SU-DHL-6 (cell line): ENCODE results near the gene GPATCH2.

Source experiments
- H2AFZ ChIP-seq: fragments of 200-600 bp; sonication (generic); 2 replicates; pipeline ENCODE4 v1.6.1; 2014; ENCODE audit warnings: low read depth, mild to moderate bottlenecking, moderate library complexity, mixed read lengths, antibody characterized with exemption, low read length; ENCODE audit not compliant: severe bottlenecking
- H3F3A ChIP-seq: fragments of 200-600 bp; shearing (Covaris generic); 2 replicates; pipeline ENCODE4 v1.6.0; 2016; ENCODE audit warnings: antibody characterized with exemption, mild to moderate bottlenecking; ENCODE audit not compliant: insufficient read depth
- H3K27ac ChIP-seq: fragments of 200-600 bp; sonication (generic); 2 replicates; pipeline ENCODE4 v1.5.1; 2016; ENCODE audit warnings: low read depth, mild to moderate bottlenecking, low read length, moderate library complexity, mixed read lengths
- H3K27me3 ChIP-seq: fragments of 200-600 bp; sonication (generic), shearing (Covaris generic); 2 replicates; pipeline ENCODE4 v1.6.0; 2014; ENCODE audit warnings: mild to moderate bottlenecking, low read length
- H3K36me3 ChIP-seq: fragments of 200-600 bp; sonication (generic); 2 replicates; pipeline ENCODE4 v1.6.1; 2014; ENCODE audit warnings: mild to moderate bottlenecking, low read length, mixed read lengths
- H3K4me2 ChIP-seq: fragments of 300-600, 200-600 bp; shearing (Covaris generic), sonication (generic); 2 replicates; pipeline ENCODE4 v1.6.0; 2014; ENCODE audit warnings: low read length, low read depth, mild to moderate bottlenecking; ENCODE audit not compliant: poor library complexity, severe bottlenecking
- H3K4me3 ChIP-seq: fragments of 200-600 bp; sonication (generic); 2 replicates; pipeline ENCODE4 v1.5.1; 2014; ENCODE audit warnings: antibody characterized with exemption, low read length, mild to moderate bottlenecking, mixed read lengths; ENCODE audit not compliant: insufficient read depth, poor library complexity, severe bottlenecking
- H3K79me2 ChIP-seq: fragments of 200-600 bp; sonication (generic); 2 replicates; pipeline ENCODE4 v1.6.1; 2014; ENCODE audit warnings: mild to moderate bottlenecking, low read length, moderate library complexity; ENCODE audit not compliant: insufficient read depth
- H3K9ac ChIP-seq: fragments of 200-600 bp; sonication (generic); 2 replicates; pipeline ENCODE4 v1.7.0; 2014; ENCODE audit warnings: mild to moderate bottlenecking, low read length
- H3K9me2 ChIP-seq: fragments of 200-600 bp; sonication (generic); replicated peaks from 2 replicates; pipeline ENCODE4 v1.6.1; 2014; ENCODE audit warnings: low read length; ENCODE audit not compliant: insufficient read depth
- H3K9me3 ChIP-seq: fragments of 200-600 bp; sonication (generic); 2 replicates; pipeline ENCODE4 v1.6.1; 2014; ENCODE audit warnings: low read length, mixed read lengths; ENCODE audit not compliant: insufficient read depth
- H4K20me1 ChIP-seq: fragments of 200-600 bp; sonication (generic); 2 replicates; pipeline ENCODE4 v1.6.1; 2014; ENCODE audit warnings: low read depth, mild to moderate bottlenecking, antibody characterized with exemption, low read length, moderate library complexity, mixed read lengths
- EZH2phosphoT487 ChIP-seq: fragments of 200-600 bp; sonication (generic), shearing (Covaris generic); conservative IDR thresholded peaks from 2 replicates; pipeline ENCODE4 v1.6.1; 2018; ENCODE audit warnings: mild to moderate bottlenecking, antibody characterized with exemption, low read length, moderate library complexity, mixed read lengths
- TF ChIP-seq, protein P1 (sequence below): fragments of 200-600 bp; sonication (generic); IDR thresholded peaks from one replicate; pipeline ENCODE4 v1.5.1; 2017; ENCODE audit warnings: antibody characterized with exemption, mild to moderate bottlenecking, low read length, moderate library complexity; ENCODE audit not compliant: insufficient read depth, poor library complexity, severe bottlenecking

The GPATCH2 gene

DNA sequence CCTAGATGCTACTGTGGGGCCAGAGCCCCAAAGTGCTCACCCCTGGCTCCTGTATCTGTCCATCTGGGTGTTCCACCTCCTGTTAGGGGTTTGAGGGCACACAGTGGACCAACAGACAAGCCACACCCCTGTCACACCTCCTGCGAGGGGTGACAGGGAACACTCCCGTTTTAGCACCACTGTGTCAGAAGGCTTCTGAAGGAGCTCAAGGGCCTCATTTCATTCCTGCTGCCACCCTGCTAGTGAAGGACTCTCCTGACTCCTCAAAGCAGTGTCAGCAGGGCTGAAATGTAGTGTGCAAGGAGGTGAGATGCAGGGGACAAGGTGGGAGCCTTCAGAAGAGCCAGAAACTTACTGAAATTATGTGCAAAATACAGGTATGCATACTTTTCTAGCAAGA is 174.6 kb downstream of the GPATCH2 start:
- H3K27ac ChIP-seq, result no peak overlapping the region
- H3K9me2 ChIP-seq, result no peaks in the 10 kb centered on the region
- H3F3A ChIP-seq, result no peaks in the 10 kb centered on the region
- no peaks in the 10 kb centered on the region for H3K36me3 ChIP-seq
- H3K4me2 ChIP-seq, result no peak overlapping the region
- H3K27me3 ChIP-seq, result no peaks in the 10 kb centered on the region
- TF ChIP-seq EZH2phosphoT487, result no peak
- TF ChIP-seq, protein P1, sequence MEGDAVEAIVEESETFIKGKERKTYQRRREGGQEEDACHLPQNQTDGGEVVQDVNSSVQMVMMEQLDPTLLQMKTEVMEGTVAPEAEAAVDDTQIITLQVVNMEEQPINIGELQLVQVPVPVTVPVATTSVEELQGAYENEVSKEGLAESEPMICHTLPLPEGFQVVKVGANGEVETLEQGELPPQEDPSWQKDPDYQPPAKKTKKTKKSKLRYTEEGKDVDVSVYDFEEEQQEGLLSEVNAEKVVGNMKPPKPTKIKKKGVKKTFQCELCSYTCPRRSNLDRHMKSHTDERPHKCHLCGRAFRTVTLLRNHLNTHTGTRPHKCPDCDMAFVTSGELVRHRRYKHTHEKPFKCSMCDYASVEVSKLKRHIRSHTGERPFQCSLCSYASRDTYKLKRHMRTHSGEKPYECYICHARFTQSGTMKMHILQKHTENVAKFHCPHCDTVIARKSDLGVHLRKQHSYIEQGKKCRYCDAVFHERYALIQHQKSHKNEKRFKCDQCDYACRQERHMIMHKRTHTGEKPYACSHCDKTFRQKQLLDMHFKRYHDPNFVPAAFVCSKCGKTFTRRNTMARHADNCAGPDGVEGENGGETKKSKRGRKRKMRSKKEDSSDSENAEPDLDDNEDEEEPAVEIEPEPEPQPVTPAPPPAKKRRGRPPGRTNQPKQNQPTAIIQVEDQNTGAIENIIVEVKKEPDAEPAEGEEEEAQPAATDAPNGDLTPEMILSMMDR, result no peak
- no peaks in the 10 kb centered on the region for H3K9me3 ChIP-seq
- no peak overlapping the region for H2AFZ ChIP-seq
- H3K4me3 ChIP-seq, result no peak overlapping the region
- H3K9ac ChIP-seq, result no peak overlapping the region
- no peaks in the 10 kb centered on the region for H4K20me1 ChIP-seq
- no peaks in the 10 kb centered on the region for H3K79me2 ChIP-seq

DNA sequence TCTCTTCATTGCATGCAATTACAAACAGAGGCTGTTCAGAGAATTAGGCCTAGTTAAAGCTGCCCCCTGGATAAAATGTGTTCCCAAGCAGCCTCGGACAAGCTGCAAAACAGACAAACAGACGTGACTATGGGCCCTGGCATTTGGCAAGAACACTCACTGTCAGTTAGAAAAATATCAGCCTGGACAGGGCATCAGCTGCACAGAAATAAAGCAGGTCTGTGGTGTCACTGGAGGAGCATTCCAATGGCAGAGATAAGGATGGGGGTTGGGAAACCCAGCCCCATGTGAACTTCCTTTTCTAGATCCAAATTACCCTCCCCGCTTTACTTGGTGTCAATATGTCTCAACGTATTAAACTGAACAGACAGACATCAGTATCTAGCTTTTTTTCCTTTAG is 177.1 kb downstream of the GPATCH2 start:
- Histone ChIP-seq H3K9me3 (no peaks in the 10 kb centered on the region), H4K20me1 (no peaks in the 10 kb centered on the region), H3K9me2 (no peaks in the 10 kb centered on the region), H3K4me3 (no peak overlapping the region), H3K9ac (no peak overlapping the region), H3K36me3 (no peaks in the 10 kb centered on the region), H3K4me2 (no peak overlapping the region), H3F3A (no peaks in the 10 kb centered on the region), H2AFZ (no peak overlapping the region), H3K27ac (no peak overlapping the region), H3K79me2 (no peaks in the 10 kb centered on the region), H3K27me3 (no peaks in the 10 kb centered on the region)
- TF ChIP-seq, protein P1, result no peak
- TF ChIP-seq EZH2phosphoT487, result no peak

DNA sequence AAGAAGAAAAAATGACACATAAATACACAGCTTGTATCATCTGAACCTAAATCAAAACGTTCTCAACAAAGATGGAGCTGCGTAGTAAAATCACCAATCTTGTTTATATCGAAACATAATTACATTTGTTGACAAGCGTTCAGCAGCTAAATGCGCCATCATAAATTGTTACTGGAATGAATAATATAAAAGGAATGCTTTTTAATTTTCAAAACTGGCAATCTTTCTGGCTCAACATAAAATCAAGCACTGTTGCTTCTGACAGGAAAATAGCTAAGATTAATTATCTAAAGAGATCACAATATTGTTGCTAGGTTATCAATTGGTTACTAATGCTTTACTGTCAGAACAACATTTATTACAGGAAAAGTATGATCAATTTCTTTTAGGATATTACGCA is 181.5 kb downstream of the GPATCH2 start:
- no peak overlapping the region for H3K9ac ChIP-seq
- no peaks in the 10 kb centered on the region for H3K27me3 ChIP-seq
- H3K27ac ChIP-seq, result no peak overlapping the region
- no peaks in the 10 kb centered on the region for H3K9me2 ChIP-seq
- no peak overlapping the region for H3K4me3 ChIP-seq
- no peak for TF ChIP-seq EZH2phosphoT487
- TF ChIP-seq, protein P1, result no peak
- H3K36me3 ChIP-seq, result no peaks in the 10 kb centered on the region
- H2AFZ ChIP-seq, result no peak overlapping the region
- no peaks in the 10 kb centered on the region for H3K9me3 ChIP-seq
- no peaks in the 10 kb centered on the region for H3F3A ChIP-seq
- H3K4me2 ChIP-seq, result no peak overlapping the region
- H4K20me1 ChIP-seq, result no peaks in the 10 kb centered on the region
- H3K79me2 ChIP-seq, result no peaks in the 10 kb centered on the region

DNA sequence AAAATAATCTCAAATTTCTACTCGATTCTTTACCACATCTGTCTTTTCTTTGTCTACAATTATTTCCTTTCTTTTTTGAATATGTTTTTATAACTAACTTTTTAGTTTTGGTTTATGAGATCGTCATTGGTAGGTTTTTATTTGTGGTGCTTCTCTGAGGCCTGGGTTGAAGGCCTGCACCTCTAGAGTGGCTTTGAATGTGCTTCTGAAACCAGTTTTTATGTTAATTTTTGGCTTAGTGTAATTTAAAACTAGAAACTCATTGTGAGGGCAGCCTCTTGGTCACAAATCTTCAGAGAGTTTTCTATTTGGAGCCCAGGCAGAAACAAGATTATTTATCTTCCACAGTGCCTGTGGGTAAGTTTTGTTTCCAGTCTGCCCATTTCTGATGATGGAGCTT is 187.0 kb downstream of the GPATCH2 start:
- no peak overlapping the region for H3K4me3 ChIP-seq
- no peaks in the 10 kb centered on the region for H3F3A ChIP-seq
- H3K9me3 ChIP-seq, result no peaks in the 10 kb centered on the region
- H3K9ac ChIP-seq, result no peak overlapping the region
- H3K4me2 ChIP-seq, result no peak overlapping the region
- H2AFZ ChIP-seq, result no peak overlapping the region
- no peaks in the 10 kb centered on the region for H3K36me3 ChIP-seq
- H3K9me2 ChIP-seq, result no peaks in the 10 kb centered on the region
- no peaks in the 10 kb centered on the region for H4K20me1 ChIP-seq
- no peak for TF ChIP-seq EZH2phosphoT487
- TF ChIP-seq, protein P1, result no peak
- H3K79me2 ChIP-seq, result no peaks in the 10 kb centered on the region
- no peak overlapping the region for H3K27ac ChIP-seq
- H3K27me3 ChIP-seq, result no peaks in the 10 kb centered on the region
